Measurements from ENCODE around the gene NSUN4. TPM values are rescaled to one million over a fixed set of nuclear protein-coding genes. Genes with fewer than 3 reads are reported as not detected.

NSUN4 gene
- total RNA-seq: 17.2 and 20.9 TPM in 2 replicates

GRCh38 chr1:46340404-46341221 lies at the start of gene NSUN4:
TSS of gene NSUN4 (plus strand) at chr1:46340807. CDS start at chr1:46340827, 20 bp downstream.

GRCh38 chr1:46303038-46303871 lies 37.4 kb upstream of the NSUN4 start, which contains the start of the genes LRRC41 and UQCRH:
TSS of gene LRRC41 (minus strand) at chr1:46303616. CDS start at chr1:46303322, 294 bp downstream.
TSS of gene UQCRH (plus strand) at chr1:46303698. CDS start at chr1:46303767, 69 bp downstream.

GRCh38 chr1:46394108-46394871 lies 53.7 kb downstream of the NSUN4 start, which contains the start of gene FAAH:
TSS of gene FAAH (plus strand) at chr1:46394317. CDS start at chr1:46394349, 32 bp downstream.

Other genes starting within 250 kb of the NSUN4 start
- 14.6 and 15.3 TPM in 2 replicates for gene PIK3R3, start 208.2 kb upstream of the NSUN4 start, total RNA-seq
- 0.91 and 2.2 TPM in 2 replicates for gene TSPAN1, start 165.7 kb upstream of the NSUN4 start, total RNA-seq
- not detected in 2 replicates for gene P3R3URF, start 164.3 kb upstream of the NSUN4 start, total RNA-seq
- 41.6 and 49.8 TPM in 2 replicates for gene POMGNT1, start 142.4 kb upstream of the NSUN4 start, total RNA-seq
- 6.1 and 7.9 TPM in 2 replicates for gene LURAP1, start 137.5 kb upstream of the NSUN4 start, total RNA-seq
- 1.4 and 2.6 TPM in 2 replicates for gene RAD54L, start 93.0 kb upstream of the NSUN4 start, total RNA-seq
- gene LRRC41, start 37.2 kb upstream of the NSUN4 start, total RNA-seq: 92.9 and 98.0 TPM in 2 replicates
- gene UQCRH, start 37.1 kb upstream of the NSUN4 start, total RNA-seq: 324 and 472 TPM in 2 replicates
- 3.1 and 3.7 TPM in 2 replicates for gene FAAH, start 53.5 kb downstream of the NSUN4 start, total RNA-seq
- not detected in 2 replicates for gene DMBX1, start 149.0 kb downstream of the NSUN4 start, total RNA-seq
- gene KNCN, start 210.8 kb downstream of the NSUN4 start, total RNA-seq: not detected in 2 replicates

Measured in articular chondrocyte of knee joint (primary cell).